Activated naive CD4-positive, alpha-beta T cell treated with anti-CD3 and anti-CD28 coated beads, Interleukin-2, amount 50 U/mL, for 24 hours (primary cell): Measurements from ENCODE around the gene YWHAB.

Source experiments
- H3K27ac Mint-ChIP-seq: one replicate; pipeline ENCODE4 v1.8.0; 2021; ENCODE audit warnings: mild to moderate bottlenecking, mixed read lengths
- H3K27me3 Mint-ChIP-seq: one replicate; pipeline ENCODE4 v1.8.0; 2021; ENCODE audit warnings: mixed read lengths
- H3K36me3 Mint-ChIP-seq: one replicate; pipeline ENCODE4 v1.8.0; 2021; ENCODE audit warnings: mixed read lengths
- H3K4me1 Mint-ChIP-seq: one replicate; pipeline ENCODE4 v1.8.0; 2021; ENCODE audit warnings: mixed read lengths
- H3K4me3 Mint-ChIP-seq: one replicate; pipeline ENCODE4 v1.8.0; 2021; ENCODE audit warnings: mild to moderate bottlenecking, mixed read lengths
- H3K9me3 Mint-ChIP-seq: one replicate; pipeline ENCODE4 v1.8.0; 2021; ENCODE audit warnings: mixed read lengths

YWHAB gene

DNA sequence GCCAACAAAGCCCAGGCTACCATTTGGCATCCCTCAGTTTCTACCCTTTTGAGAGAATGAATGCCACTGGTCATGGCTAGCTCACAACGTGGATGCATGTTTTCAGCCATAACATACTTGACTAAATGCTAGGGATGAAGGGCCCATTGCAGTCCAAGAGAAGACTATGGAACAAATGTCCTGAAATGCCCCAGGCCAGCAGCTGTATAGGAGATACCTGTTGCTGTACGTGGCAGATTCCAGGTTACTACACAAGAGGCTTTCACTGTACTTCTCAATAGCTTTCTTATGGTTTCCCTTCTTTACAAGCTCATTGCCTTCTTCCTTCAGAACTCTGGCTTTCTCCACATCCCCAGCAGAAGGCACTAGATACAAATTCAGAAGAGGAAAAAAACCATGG is 63.0 kb downstream of the YWHAB start:
- Mint-ChIP-seq H3K27ac (no peak overlapping the region), H3K27me3 (no peaks in the 10 kb centered on the region), H3K4me3 (no peak overlapping the region), H3K9me3 (no peaks in the 10 kb centered on the region), H3K4me1 (peaks cover 19% of the 10 kb centered on the region), H3K36me3 (peaks cover 19% of the 10 kb centered on the region)

DNA sequence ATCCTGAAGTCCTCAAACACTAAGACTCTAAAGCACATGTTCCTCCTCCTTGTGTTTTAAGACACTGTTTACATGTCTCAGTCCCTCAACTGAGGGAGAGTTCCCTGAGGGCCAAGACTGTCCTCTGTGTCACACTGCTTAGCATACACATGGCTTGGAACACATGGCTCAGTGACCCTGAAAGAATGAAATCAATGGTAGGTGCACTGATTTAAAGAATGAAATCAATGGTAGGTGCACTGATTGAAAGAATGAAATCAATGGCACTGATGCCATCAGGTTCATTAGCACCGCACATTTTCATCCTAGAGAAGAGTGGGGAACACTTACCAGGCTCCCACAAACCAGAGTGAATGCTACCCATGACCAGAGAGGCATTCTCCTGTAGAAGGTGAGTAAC is 64.9 kb downstream of the YWHAB start:
- no peaks in the 10 kb centered on the region for H3K27me3 Mint-ChIP-seq
- no peaks in the 10 kb centered on the region for H3K9me3 Mint-ChIP-seq
- H3K4me1 Mint-ChIP-seq, result peaks cover 27% of the 10 kb centered on the region
- peak overlapping the region; percentile 39 for H3K27ac Mint-ChIP-seq
- H3K36me3 Mint-ChIP-seq, result peaks cover 28% of the 10 kb centered on the region
- no peak overlapping the region for H3K4me3 Mint-ChIP-seq

DNA sequence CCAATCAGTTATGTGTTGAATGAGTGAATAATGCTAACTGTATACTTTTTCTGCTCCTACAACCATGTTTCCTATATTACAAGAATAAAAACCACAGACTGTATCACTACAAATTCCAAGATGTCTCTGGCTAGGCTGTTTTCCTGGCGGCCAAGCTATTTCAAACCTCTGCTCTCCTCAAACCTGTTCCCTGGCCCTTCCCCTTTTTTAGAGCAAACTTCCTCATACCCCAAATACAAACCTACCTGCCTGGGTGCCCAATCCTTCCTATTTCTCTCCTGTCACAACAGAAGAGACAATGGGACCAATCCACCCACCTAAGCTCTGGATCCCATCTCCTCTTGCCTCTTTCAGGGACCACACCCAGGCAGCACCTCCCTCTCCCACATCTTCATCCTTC is 67.2 kb downstream of the YWHAB start:
- H3K36me3 Mint-ChIP-seq, result peaks cover 39% of the 10 kb centered on the region
- H3K9me3 Mint-ChIP-seq, result no peaks in the 10 kb centered on the region
- no peaks in the 10 kb centered on the region for H3K27me3 Mint-ChIP-seq
- H3K4me1 Mint-ChIP-seq, result peaks cover 40% of the 10 kb centered on the region
- H3K4me3 Mint-ChIP-seq, result no peak overlapping the region
- peak overlapping the region; percentile 84 for H3K27ac Mint-ChIP-seq

DNA sequence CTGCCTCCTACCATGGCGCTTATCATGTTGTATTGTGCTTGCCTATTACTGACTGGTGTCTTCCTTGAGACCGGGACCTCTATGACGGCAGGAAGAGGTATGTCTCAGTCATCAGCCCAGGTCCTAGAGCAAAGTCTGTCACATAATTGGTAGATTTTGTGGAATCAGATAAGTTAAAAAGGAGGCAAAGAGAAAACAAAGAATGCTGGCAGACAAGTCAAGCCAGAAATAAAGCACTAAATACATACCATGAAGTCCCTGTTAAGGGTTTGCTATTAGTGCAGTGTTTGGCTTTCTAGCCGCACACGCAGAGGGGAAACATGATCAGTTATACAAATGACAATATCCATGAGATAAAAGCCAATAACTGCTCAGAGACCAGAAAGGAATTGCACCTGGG is 68.7 kb downstream of the YWHAB start:
- H3K36me3 Mint-ChIP-seq, result peaks cover 45% of the 10 kb centered on the region
- no peaks in the 10 kb centered on the region for H3K27me3 Mint-ChIP-seq
- no peak overlapping the region for H3K27ac Mint-ChIP-seq

GRCh38 chr20:44955270-44955669 is 69.8 kb downstream of the YWHAB start:
- Mint-ChIP-seq H3K4me1 (peaks cover 55% of the 10 kb centered on the region), H3K9me3 (no peaks in the 10 kb centered on the region), H3K27ac (no peak overlapping the region), H3K36me3 (peaks cover 46% of the 10 kb centered on the region), H3K4me3 (no peak overlapping the region), H3K27me3 (no peaks in the 10 kb centered on the region)

More for the DNA sequence above, 68.7 kb downstream of the YWHAB start:
- no peaks in the 10 kb centered on the region for H3K9me3 Mint-ChIP-seq
- no peak overlapping the region for H3K4me3 Mint-ChIP-seq
- H3K4me1 Mint-ChIP-seq, result peaks cover 54% of the 10 kb centered on the region

GRCh38 chr20:44956410-44956809 is 70.9 kb downstream of the YWHAB start:
- Mint-ChIP-seq H3K9me3 (no peaks in the 10 kb centered on the region), H3K36me3 (peaks cover 46% of the 10 kb centered on the region), H3K4me1 (peaks cover 65% of the 10 kb centered on the region), H3K4me3 (peak overlapping the region; percentile 31), H3K27me3 (no peaks in the 10 kb centered on the region), H3K27ac (no peak overlapping the region)
